Erythroblast (primary cell): ENCODE measurements around the gene ZGLP1.

ENCODE experiments used
- GATA1 ChIP-seq: IDR thresholded peaks from 2 replicates; pipeline ENCODE4 v1.6.1; 2011; ENCODE audit warnings: low read depth, mild to moderate bottlenecking, control low read depth, low read length, moderate library complexity
- POLR2A ChIP-seq: IDR thresholded peaks from 2 replicates; pipeline ENCODE4 v1.6.1; 2011; ENCODE audit warnings: mild to moderate bottlenecking, low read length

- no peak for TF ChIP-seq POLR2A
- no peak for TF ChIP-seq GATA1
Measured at GRCh38 chr19:10260141-10260584, 49.5 kb downstream of the ZGLP1 start.
